Activated gamma-delta T cell treated with Interleukin-2 at 50 U/mL for 16 hours (primary cell): ENCODE measurements around the gene FNIP2.
"Not testable (repeated sequence)": the region's sequence is repeated elsewhere in the genome, so short reads cannot be mapped to it uniquely, and the experiment has no call there.

Experiments used
- DNase-seq: peaks from one replicate; pipeline ENCODE4 v3.0.0-alpha.2; 2020

FNIP2 gene

DNA sequence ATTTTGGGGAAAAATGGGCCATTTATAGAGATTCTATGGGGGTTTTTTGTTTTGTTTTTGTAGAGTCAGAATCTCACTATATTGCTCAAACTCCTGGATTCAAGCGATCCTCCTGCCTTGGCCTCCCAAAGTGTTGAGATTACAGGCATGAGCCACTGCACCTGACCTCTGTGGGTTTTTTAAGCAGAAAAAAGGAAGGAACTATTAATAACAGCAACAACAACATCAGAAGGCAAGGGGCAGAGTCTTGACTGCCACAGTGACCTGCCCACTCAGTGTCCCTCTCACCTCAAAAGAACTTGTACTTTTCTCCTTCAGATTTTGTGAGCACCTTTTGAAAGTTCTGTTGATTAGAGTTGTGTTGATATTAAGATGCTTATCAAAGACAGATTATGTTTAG lies 48.1 kb downstream of the FNIP2 start:
- DNase-seq: no peak

DNA sequence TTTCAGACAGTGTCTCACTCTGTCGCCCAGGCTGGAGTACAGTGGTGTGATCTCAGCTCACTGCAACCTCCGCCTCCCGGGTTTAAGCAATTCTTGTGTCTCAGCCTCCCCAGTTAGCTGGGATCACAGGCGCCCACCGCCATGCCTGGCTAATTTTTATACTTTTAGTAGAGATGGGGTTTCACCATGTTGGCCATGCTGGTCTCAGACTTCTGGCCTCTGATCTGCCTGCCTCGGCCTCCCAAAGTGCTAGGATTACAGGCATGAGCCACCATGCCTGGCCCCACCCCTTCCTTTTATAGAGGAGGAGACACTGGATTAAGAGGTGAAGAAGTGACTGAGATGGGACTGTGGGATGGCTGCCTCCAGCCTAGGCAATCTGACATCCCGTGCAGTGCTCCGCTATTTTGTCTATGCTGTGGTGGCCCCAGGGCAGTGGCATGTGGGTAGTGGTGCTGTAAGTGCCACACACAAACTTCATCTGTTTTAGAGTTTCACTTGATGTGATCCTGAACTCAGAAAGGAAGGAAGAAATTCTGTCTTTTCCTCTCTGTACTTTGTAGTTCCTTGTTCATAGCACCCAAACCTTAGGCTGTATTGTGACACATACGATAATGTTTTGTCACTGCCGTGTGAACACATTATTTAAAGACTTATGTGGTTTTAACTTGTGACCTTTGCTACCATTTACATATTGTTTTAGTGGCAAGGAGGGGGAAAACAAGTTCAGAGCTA lies 48.9 kb downstream of the FNIP2 start:
- DNase-seq: no peak

DNA sequence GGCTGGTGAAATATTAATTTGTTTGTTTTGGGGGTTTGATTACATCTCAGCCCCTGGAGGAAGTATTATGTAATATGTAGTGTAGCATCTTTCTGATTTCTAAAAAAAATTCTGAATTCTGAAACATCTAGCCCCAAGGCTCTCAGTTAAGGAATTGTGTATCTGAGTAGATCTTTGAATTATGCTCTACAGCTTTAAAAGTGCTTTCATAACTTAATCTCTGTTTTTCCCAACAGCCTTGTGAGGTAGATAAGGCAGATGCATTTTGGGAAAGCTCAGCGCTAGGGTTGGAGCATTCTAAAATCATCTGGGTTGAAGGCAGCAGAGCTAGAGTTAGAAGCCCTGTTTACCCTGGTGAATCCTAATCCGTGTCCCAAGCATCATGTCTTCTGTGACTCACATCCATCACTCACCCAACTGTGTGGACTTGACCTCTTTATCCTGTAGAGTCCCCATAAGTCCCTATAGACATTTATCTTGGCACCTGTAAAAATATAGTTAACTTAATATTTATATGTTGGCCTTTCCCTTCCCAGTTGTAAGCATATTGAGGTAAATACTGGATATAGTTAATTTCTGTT lies 49.8 kb downstream of the FNIP2 start:
- DNase-seq: no peak

DNA sequence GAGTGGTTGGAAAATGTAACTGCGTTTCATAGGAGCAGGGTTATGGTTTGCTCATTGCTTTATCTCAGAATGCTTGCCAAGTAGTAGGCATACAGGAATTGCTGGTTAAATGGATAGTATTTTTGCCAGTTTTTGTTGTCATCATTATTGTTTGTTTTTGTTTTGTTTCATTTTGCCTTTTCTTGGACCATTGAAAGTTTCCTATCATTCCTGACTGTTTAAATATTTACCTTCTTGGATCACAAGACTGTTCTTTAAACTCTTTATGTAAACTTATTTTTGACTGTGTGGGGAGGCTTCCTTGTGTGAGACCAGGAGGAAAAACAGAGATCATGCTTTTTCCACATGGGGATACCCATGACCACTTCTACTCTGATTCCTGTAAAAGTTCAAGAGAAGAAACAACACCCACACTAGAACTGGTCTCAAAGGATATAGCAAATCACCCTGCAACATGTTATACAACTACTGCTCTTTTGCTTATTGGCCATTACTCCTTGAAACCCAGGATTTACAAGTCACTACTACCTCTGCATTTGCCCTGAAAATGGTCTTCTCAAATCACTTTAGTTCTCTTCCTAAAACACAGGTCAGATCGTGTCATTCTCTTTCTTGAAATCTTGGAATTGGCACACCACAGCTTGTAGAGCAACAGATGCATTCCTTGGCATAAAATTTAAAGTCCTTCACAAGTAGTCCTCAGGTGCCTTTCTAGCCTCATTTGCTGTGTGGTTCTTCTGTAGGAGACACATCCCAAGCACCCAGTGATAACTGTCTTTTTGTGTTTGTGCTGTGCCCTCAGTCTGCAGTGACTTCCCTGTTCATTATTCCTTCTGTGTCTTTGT lies 51.3 kb downstream of the FNIP2 start:
- no peak for DNase-seq

DNA sequence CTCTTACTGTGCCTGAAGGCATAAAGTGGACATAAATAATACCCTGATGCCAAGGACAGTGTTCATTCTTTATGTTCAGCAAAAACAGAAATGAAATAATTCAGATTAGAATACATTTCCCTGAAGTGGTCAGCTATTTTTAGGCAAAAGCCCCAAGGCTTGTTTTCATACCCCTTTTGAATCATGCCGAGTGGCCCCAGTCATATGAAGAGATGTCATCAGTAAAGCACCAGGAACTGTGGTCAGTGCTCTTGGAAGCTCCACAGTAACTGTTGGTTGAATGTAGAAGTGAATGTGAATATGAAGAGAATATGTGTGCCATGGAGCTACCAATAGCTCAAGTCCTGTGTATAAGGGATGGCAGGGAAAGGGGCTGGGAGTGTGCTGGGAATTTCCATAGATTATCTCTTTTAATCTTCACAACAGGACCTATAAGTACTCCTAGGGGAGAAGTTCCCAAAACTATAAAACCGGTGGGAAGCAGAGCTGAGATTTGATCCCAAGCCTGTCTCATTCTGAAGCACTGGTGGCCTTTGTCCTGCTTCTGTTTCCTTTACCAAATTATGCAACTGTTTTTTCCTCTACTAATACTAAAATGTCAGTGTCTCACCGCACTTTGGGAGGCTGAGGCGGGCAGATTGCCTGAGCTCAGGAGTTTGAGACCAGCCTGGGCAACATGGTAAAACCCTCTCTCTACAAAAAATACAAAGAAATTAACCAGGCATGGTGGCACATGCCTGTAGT lies 52.6 kb downstream of the FNIP2 start:
- no peak for DNase-seq

DNA sequence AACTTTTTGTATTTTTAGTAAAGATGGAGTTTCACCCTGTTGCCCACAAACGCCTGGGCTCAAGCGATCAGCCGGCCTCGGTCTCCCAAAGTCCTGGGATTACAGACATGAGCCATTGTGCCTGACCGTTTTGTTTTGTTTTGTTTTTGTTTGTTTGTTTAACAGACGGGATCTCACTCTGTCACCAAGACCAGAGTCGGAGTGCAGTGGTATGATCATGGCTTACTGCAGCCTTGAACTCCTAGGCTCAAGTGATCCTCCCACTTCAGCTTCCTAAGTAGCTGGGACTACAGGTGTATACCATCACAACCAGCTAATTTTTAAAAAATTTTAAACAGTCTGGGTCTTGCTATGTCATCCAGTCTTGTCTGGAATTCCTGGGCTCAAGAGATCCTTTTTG lies 53.5 kb downstream of the FNIP2 start:
- DNase-seq: no peak

DNA sequence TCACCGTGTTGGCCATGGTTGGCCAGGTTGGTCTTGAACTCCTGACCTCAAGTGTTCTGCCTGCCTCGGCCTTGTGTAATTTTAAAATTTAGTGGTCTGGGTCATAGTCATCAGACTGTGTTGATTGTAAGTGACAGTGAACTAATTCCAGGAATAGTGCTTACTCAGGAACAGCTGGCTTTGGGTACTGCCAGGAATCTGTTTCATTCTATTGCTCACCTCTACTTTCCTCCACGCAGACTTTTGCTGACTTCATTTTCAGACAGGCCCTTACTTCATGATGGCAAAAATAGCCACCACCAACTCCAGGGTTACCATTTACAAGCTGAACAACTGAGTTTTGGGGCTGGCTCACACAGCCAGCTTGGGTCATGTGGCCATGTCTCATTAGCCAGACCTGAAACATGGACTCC lies 54.6 kb downstream of the FNIP2 start:
- no peak for DNase-seq

DNA sequence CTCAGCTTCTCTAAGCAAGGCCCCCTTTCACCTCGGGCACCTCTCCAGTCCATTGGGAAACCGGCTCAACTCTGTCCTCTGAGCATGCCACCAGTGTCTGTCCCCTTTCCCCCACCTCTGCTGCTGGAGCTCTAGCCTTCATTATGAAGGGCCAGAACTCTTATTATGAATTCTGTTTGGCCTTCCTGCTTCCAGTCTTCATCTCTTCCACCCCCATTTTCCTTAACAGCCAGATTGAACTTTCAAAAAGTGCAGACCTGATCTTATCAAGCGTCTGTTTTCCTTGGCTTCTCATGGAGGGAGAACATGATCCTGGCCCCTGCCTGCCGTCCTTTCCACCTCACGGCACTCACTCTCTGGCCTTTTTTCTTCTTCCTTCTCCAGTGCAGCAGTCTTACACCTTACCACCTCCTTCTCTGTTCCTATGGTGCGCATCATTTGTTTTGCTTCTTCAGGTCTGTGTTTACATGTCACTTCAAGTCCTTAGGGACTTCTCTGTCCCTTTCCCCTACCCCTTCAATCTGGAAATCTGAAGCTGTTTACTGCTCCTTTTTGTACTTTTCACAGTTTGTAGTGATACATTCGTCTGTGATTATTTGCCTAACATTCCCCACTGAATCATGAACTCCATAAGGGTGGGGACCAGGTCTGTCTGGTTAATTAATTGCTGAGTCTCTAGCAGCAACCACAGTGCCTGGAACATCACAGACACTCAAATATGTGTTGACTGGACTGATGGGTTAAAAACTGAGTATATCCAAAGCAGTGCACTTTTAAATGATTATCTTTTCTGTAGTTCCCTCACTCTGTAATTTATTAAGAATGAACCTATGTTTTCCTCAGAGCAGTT lies 55.8 kb downstream of the FNIP2 start:
- DNase-seq: no peak

DNA sequence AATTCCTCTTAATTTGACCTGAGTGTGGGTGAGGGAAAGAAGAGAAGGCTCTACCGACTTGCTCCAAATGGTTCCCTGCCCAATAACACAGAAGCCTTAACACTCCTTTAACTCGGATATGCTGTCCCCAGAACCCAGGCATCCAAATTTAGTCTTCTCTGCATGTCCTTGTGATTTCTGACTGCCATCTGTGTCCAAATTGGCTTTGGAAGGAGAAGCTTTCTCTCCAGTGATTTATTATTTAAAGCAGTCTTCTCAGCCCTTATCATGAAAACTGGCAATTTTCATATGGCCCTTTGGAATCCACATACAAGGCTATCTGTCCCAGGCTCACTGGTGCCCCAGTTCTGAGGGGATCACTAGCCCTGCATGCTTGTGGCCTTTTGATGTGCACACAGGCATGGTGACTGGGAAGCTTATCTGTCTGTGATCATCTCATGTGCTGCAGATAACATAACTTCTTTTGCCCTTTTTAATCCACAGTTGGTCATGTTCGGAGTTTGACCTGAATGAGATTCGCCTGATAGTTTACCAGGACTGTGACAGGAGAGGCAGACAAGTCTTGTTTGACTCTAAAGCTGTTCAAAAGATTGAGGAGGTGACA lies 56.7 kb downstream of the FNIP2 start:
- DNase-seq: no peak

DNA sequence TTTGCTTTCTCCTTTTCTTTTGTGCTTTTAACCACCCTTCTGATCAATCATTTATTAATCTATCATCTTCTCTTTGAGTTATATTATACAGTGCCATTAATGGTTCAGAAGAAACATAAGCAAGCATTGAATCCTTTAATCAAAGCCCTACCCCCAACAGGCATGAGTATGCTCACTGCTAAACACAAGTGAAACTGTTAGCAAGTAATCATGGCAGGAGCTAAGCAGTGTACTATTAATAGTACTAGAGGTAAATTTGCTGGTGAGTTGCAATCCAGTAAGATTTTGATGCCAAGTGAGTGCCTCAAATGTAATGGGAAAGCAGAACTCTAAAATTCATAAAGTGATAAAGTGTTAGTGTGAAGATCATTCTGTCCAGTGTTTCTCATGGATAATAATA lies 57.2 kb downstream of the FNIP2 start:
- DNase-seq: no peak

DNA sequence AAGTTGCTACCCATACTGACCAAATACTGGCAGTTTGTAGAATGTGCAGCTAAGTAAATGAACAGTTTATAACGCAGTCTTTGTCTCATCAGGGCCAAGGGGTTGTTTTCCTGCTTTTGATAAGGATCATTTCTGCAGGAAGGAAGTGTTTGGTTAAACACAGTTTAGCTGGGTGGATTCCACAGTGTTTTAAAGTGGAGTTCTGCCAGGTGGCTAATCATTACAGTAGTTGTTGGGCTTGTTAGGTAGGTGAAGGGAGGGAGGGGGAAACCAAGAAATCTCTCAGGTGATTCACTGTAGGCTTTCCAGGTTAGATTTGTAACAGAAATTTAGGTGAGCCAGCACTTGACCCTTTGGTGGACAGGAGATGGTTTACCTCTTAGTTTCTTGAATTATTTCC lies 58.1 kb downstream of the FNIP2 start:
- DNase-seq: no peak

DNA sequence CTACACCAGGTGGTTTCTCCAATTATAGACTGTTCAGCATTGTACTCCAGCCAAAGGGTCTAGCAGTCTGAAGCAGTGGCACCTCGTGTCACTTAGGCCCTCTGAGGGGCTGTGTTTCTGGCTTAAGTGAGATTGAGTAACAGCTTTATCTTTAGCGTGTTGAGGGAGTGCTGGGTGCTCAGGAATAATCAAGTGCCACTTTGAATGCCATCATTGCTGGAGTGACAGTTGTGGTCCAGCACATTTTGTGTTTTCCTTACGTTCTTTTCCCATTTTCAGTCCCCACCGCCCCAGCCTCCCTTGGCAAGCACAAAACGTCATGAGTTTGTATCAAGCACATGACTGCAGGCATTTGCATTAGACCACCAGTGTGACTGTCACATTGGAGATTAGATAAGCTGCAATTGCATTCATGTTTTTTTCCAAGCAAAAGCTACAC lies 58.7 kb downstream of the FNIP2 start:
- DNase-seq: no peak

DNA sequence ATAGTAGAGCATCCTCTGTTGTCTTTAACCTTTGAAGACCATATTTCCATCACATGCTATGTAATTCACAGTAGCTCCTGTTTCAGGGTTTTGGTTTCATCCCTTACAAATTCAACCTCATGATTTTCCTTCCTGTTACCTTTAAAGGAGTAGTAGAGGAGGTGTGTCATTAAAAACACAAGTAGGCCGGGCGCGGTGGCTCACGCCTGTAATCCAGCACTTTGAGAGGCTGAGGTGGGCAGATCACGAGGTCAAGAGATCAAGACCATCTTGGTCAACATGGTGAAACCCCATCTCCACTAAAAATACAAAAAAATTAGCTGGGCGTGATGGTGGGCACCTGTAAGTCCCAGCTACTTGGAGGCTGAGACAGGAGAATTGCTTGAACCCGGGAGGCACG lies 59.3 kb downstream of the FNIP2 start:
- DNase-seq: not testable (repeated sequence)

DNA sequence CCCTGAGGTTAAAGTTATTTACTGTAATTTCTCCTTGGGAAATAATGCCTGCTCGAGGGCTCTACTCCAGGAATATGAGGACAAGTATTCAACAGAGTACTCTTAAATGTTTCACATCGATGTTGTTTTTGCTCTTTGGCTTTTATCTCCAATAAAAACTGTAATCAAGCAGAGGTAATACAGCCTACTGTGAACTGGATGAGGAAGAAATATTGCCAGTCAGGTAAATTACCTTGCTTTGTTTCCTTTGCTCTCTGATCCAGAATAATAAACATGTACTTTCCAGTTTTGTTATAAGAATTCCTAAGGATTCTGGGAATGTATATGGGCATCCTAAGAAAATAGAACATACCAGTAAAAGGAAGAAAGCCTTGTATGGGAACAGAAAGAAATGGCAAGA lies 60.4 kb downstream of the FNIP2 start:
- no peak for DNase-seq

DNA sequence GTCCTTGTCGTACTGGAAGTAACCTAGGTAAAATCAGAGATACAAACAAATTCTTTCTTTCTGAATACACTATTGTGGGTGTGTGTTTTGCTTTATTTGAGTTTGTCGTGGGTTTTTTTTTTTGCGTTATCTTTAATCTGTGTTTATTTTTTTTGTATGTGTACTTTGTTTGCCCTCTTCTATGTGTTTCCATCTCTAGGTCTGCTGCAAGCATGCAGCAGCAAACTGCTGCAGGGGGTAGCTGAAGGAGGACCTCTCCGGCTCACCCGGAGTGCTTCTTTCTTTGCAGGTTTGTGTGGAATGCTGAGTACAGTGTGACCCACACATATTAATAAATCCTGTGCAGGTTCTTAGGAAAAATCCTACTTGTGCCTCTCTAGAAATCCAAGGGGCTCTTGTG lies 64.8 kb downstream of the FNIP2 start:
- DNase-seq: no peak

DNA sequence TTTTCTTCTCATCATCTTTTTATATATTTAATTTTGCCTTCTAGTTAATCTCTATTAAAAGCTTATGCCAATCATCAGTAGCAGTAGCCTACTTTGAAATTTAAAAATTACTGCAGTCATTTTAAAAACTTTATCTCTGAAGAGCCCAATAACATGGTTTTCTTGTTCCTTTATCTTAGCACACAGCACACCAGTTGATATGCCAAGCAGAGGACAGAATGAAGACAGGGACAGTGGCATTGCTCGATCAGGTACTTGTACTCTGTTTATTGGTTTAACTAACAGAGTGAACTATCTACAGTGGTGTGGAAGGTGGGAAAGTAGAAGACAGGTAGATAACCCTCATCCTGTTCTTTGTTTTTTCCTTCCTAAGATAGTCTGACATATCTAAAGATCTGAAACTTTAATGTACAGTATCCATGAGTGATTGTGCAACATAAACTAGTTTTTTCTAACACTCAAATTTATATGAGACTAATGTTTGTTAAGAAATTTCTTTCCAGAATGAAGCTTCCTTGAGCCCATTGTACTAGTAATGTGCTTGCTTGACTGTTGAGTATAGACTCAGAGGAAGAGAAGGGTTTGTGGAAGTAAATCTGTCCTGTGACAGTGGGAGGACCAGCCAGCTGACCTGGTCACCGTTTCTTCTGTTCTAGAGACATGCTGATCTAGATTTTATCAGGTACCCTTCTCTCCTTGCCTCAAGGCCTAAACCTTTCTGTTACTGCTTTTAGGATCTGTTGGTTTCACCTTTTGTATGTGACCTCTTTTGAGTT lies 66.6 kb downstream of the FNIP2 start:
- no peak for DNase-seq

DNA sequence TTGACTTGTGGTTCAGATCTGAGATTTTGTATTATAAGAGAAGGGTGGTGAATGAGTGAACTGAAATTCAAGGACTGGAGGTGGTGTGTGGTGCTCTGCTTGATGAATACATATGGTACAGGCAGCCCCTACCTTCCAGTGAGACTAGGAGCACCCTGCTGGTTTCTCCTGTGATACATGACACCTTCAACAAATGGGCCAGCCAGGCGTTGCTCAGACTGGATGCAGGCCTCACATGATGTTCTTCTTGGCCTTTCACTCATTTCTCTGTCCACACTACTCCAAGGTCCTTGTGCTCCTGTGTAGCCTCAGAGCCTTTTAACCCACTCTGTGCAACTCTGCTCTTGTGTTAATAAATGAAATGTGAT lies 67.2 kb downstream of the FNIP2 start:
- DNase-seq: no peak

DNA sequence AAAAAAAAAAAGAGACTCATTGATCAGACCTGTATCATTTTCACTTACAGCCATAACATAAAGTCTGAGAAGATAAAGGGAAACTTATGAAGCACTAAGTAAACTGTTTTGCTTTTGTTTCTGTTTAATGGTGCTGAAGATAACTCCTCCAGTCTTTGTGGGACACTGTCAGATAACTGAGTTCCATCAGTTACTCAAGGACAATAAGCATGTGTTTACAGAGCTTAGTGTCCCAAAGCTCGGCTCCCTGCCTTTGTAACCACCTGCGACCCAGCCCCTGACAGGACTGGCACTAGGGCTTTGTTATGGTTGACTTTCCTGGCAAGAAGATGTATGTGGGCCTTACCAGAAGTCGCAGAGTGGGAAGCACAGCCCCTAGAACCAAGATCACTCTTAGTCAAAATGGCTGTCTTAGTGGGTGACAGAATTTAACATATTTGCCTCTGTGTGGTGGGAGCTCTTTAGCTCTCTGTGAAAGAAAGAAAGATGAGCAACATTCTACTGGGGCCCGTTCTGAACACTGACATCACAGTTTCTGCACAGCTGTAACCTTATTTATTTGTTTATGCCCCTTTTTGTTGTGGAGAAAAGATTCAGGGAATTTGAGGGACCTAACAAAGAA lies 68.1 kb downstream of the FNIP2 start:
- DNase-seq: no peak

DNA sequence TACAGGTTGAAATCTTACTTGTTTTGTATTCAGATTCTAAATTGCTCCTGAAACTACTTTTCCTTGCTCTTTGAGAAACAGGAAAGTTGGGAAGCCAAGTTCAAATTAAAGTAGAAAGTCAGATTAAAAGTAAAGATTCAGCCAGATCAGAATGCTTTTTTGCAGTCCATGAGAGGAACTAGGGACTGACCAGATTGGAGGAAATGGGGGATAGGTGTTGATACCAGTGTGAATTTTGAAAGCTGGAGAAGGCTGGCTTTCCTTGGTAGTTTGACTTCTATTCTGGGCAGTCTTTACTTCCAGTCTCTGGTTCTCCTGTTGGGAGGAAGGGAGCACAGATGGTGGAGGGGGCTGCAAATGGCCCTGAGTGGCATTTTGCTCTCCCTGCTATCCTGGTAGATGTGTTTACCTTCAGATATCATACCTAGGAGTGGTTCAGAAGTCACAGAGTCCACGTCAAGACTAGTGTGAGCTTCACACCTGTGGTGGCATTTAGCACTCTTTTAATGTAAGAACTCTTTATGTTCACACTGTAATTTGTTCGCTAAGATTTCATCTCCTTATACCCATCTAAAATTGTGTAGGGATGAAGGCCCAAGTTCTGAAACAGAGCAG lies 68.8 kb downstream of the FNIP2 start:
- DNase-seq: no peak

DNA sequence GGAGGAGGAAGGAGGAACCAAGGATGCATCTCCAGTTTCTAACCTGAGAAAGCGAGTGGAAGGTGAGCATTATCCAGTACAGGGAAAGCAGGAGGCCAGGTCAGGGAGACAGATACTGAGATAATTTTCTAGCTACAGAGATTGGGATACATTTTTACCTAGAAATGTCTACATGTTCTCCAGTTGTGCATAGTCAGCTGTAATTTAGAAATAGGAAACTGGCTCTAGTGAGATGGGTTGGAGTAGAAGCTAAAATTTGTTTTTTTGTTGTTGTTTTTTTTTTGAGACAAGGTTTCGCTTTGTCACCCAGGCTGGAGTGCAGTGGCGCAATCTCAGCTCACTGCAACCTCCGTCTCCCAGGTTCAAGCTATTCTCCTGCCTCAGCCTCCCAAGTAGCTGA lies 71.3 kb downstream of the FNIP2 start:
- DNase-seq: no peak
